PFSK-1 (cell line): Measurements from ENCODE around the gene FMN1. TPM values are rescaled to one million over a fixed set of nuclear protein-coding genes. Genes with fewer than 3 reads are reported as not detected.

Source experiments
- FOXP2 ChIP-seq: optimal IDR thresholded peaks from 2 replicates; pipeline ENCODE3; 2011; ENCODE audit warnings: borderline replicate concordance, control low read depth, inconsistent platforms; ENCODE audit not compliant: insufficient read depth; ENCODE audit errors: extremely low read length, extremely low read depth
- POLR2AphosphoS5 ChIP-seq: IDR thresholded peaks from 2 replicates; pipeline ENCODE4 v1.6.1; 2012; ENCODE audit warnings: low read depth, mild to moderate bottlenecking, control low read depth, low read length, moderate library complexity
- SIN3A ChIP-seq: IDR thresholded peaks from 2 replicates; pipeline ENCODE4 v1.6.1; 2012; ENCODE audit warnings: mild to moderate bottlenecking, low read length, moderate library complexity, borderline replicate concordance; ENCODE audit not compliant: insufficient read depth
- TAF1 ChIP-seq: IDR thresholded peaks from 2 replicates; pipeline ENCODE4 v1.6.1; 2012; ENCODE audit warnings: low read length, control low read depth, borderline replicate concordance; ENCODE audit not compliant: insufficient read depth
- polyA plus RNA-seq: library from polyadenylated mRNA; unstranded; fragments of >200 nt; gene quantifications from one replicate; pipeline ENCODE4 v1.2.1, GENCODE V29; 2012; ENCODE audit warnings: low read depth, missing spikeins; ENCODE audit not compliant: insufficient read length
- TF ChIP-seq, protein P1 (sequence below), 2 experiments: IDR thresholded peaks; 2 replicates each; pipeline versions ENCODE4 v1.6.1 to v1.8.0; 2011 to 2012; ENCODE audit warnings: low read depth in 2 of 2, low read length in 2 of 2, control low read depth in 1 of 2, inconsistent platforms in 1 of 2, mild to moderate bottlenecking in 1 of 2, moderate library complexity in 1 of 2; ENCODE audit not compliant: insufficient read depth in 1 of 2

FMN1 gene, protein sequence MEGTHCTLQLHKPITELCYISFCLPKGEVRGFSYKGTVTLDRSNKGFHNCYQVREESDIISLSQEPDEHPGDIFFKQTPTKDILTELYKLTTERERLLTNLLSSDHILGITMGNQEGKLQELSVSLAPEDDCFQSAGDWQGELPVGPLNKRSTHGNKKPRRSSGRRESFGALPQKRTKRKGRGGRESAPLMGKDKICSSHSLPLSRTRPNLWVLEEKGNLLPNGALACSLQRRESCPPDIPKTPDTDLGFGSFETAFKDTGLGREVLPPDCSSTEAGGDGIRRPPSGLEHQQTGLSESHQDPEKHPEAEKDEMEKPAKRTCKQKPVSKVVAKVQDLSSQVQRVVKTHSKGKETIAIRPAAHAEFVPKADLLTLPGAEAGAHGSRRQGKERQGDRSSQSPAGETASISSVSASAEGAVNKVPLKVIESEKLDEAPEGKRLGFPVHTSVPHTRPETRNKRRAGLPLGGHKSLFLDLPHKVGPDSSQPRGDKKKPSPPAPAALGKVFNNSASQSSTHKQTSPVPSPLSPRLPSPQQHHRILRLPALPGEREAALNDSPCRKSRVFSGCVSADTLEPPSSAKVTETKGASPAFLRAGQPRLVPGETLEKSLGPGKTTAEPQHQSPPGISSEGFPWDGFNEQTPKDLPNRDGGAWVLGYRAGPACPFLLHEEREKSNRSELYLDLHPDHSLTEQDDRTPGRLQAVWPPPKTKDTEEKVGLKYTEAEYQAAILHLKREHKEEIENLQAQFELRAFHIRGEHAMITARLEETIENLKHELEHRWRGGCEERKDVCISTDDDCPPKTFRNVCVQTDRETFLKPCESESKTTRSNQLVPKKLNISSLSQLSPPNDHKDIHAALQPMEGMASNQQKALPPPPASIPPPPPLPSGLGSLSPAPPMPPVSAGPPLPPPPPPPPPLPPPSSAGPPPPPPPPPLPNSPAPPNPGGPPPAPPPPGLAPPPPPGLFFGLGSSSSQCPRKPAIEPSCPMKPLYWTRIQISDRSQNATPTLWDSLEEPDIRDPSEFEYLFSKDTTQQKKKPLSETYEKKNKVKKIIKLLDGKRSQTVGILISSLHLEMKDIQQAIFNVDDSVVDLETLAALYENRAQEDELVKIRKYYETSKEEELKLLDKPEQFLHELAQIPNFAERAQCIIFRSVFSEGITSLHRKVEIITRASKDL (N-terminal part only)
- 0.41 TPM for polyA plus RNA-seq

DNA sequence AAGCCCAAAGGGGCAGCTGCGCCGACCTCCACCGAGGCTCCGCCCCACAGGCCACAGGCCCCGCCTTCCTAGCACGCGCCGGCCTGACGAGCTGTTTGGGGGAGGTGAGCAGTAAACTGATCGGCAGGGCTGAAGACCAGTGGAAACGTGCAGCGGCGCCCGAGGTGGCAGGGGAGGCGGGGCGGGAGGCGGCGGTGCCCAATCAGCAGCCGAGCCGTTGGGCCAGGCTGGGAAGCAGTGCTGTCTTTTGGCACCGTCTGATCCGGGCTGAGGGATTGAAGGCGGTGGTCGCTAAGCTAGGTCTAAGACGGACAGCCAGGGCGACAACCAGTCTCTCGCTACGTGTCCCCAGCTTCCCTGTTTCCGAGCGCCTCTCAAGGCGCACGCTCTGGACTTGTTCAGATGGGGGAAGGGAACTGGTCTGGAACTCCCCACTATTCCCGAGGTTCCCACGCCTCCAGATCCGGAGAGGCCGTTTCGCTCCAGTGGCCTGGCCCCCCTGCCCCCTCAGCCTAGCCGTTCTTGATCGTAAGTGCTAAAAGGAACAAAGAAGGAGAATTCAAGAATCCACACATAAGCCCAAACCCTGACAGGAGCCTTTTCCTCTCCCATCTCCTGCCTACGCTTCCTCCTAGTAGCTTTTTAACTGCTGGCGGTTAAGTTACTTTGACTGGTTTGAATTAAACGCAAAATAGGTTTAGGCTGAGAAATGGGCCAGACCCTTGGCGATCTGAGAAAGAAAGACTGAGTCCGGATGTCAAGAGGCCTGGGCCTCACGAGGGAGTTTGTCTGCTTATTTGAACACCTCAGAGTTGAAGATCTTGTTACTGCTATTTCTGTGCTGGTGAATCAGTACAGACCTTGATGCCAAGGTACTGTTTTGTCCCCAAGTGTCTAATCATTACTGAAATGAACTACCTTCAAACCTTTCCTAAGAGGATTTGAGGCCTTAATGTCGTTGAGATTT lies at the start of gene FMN1:
FMN1 (minus strand) TSS at position 11 of the 967 bp plus-strand sequence. CDS start 39,800 bp downstream, outside the sequence.
- no peak for TF ChIP-seq TAF1
- TF ChIP-seq, protein P1, sequence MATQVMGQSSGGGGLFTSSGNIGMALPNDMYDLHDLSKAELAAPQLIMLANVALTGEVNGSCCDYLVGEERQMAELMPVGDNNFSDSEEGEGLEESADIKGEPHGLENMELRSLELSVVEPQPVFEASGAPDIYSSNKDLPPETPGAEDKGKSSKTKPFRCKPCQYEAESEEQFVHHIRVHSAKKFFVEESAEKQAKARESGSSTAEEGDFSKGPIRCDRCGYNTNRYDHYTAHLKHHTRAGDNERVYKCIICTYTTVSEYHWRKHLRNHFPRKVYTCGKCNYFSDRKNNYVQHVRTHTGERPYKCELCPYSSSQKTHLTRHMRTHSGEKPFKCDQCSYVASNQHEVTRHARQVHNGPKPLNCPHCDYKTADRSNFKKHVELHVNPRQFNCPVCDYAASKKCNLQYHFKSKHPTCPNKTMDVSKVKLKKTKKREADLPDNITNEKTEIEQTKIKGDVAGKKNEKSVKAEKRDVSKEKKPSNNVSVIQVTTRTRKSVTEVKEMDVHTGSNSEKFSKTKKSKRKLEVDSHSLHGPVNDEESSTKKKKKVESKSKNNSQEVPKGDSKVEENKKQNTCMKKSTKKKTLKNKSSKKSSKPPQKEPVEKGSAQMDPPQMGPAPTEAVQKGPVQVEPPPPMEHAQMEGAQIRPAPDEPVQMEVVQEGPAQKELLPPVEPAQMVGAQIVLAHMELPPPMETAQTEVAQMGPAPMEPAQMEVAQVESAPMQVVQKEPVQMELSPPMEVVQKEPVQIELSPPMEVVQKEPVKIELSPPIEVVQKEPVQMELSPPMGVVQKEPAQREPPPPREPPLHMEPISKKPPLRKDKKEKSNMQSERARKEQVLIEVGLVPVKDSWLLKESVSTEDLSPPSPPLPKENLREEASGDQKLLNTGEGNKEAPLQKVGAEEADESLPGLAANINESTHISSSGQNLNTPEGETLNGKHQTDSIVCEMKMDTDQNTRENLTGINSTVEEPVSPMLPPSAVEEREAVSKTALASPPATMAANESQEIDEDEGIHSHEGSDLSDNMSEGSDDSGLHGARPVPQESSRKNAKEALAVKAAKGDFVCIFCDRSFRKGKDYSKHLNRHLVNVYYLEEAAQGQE (IDR thresholded peaks at IDR 0.05; ENCODE audit: insufficient read depth in 1 of 2, low read depth in 2 of 2, low read length in 2 of 2), result no peak
- no peak for TF ChIP-seq FOXP2
- TF ChIP-seq POLR2AphosphoS5, result no peak
- no peak for TF ChIP-seq SIN3A

DNA sequence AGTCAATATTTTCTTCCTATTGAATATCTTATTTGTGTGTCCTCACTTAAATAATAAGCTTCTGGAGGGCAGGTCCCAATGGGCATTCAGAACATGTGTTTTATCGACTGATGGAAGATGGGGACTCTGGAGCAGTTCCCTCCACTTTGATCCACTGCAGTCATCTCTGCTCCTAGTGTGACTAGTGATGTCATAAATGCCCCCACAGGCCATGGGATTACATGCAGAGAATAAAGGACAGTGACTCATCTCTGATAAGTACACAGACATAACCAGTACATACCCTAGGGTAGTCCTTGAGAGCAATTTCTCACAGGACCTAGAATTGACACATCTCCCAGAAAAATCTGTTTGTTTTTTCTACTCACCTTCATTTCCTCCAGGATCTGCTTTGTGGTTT lies 49.4 kb upstream of the FMN1 start:
- TF ChIP-seq, protein P1 (IDR thresholded peaks at IDR 0.05; ENCODE audit: insufficient read depth in 1 of 2, low read depth in 2 of 2, low read length in 2 of 2), result no peak
- TF ChIP-seq FOXP2 (no peak), POLR2AphosphoS5 (no peak), SIN3A (no peak), TAF1 (no peak)

DNA sequence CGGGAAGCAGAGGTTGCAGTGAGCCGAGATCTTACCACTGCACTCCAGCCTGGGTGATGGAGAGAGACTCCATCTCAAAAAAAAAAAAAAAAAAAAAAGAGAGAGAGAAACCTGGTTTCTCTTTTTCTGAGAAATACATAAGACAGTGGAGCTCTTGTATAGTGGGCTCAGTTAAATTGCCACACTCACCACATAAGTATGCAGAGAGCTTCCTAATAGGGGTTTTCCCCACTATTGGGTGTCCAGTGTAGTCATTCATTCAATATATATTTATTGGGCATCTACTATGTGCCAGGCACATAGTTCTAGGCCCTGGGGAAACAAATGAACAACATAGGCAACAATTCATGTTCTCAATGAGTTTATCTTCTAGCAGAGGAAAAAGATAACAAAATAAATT lies 48.9 kb upstream of the FMN1 start:
- TF ChIP-seq, protein P1 (IDR thresholded peaks at IDR 0.05; ENCODE audit: insufficient read depth in 1 of 2, low read depth in 2 of 2, low read length in 2 of 2), result no peak
- TF ChIP-seq SIN3A, result no peak
- TF ChIP-seq FOXP2, result no peak
- no peak for TF ChIP-seq POLR2AphosphoS5
- TF ChIP-seq TAF1, result no peak

DNA sequence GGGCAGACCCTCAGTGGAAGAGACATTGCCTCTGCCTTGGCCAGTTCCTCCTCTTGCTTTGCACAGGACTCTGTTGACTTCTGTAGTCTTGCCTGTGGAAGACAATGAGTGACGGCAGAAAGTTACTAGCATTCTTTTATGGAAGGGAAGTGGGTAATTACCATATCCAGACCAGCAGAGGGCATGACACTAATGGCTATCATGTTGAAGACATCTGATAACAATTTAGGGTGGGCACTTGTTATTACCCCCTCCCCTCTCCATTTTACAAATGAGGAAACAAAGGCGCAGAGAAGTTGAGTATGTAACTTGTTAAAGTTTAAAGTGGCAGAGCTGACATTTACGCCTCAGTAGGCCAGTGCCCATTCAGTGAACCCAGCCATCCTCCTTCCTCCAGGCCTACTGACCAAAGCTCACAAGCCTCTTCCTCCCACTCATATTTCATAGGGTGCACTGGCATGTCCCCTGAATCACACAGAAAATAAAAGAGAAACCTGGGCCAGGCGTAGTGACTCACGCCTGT lies 48.2 kb upstream of the FMN1 start:
- no peak for TF ChIP-seq FOXP2
- no peak for TF ChIP-seq TAF1
- no peak for TF ChIP-seq SIN3A
- TF ChIP-seq, protein P1 (IDR thresholded peaks at IDR 0.05; ENCODE audit: insufficient read depth in 1 of 2, low read depth in 2 of 2, low read length in 2 of 2), result no peak
- no peak for TF ChIP-seq POLR2AphosphoS5
